NT2/D1 (cell line): ENCODE results near the gene DOCK8.

Experiments used
- SUZ12 ChIP-seq: IDR thresholded peaks from 2 replicates; pipeline ENCODE4 v1.6.1; 2011; ENCODE audit not compliant: insufficient read length, insufficient read depth; ENCODE audit errors: extremely low read depth
- YY1 ChIP-seq: IDR thresholded peaks from 2 replicates; pipeline ENCODE4 v1.6.1; 2011; ENCODE audit not compliant: insufficient read length, insufficient read depth
- ZNF274 ChIP-seq: IDR thresholded peaks from 2 replicates; pipeline ENCODE4 v1.6.1; 2011; ENCODE audit warnings: mild to moderate bottlenecking, low read depth, low read length

GRCh38 chr9:318646-319045 is 104.0 kb downstream of the DOCK8 start:
- TF ChIP-seq YY1 (no peak), ZNF274 (no peak), SUZ12 (no peak)
